Stimulated activated CD4-positive, alpha-beta T cell treated with anti-CD3 and anti-CD28 coated beads, Interleukin-15, amount 100 ng/mL, for 48 hours (primary cell): Measurements from ENCODE around the gene TMEM45A.
"Not testable (repeated sequence)": the region's sequence is repeated elsewhere in the genome, so short reads cannot be mapped to it uniquely, and the experiment has no call there.

Experiments
- DNase-seq, 2 donors: peaks; one replicate each; pipeline ENCODE4 v3.0.0-alpha.2; 2020; ENCODE audit warnings: low read depth in 2 of 2

Gene TMEM45A

DNA sequence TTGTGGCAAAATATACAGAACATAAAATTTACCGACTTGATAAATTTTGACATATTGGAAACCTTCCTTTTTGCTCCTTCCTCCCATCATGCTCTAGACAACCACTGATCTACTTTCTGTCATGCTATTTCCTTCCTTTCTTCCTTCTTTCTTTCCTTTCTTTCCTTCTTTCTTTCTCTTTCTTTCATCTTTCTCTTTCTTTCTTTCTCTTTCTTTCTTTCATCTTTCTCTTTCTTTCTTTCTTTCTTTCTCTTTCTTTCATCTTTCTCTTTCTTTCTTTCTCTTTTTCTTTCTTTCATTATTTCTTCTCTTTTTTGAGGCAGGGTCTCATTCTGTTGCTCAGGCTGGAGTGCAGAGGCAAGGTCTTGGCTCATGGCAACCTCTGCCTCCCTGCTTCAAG lies 8.9 kb upstream of the TMEM45A start:
- DNase-seq: no peak

DNA sequence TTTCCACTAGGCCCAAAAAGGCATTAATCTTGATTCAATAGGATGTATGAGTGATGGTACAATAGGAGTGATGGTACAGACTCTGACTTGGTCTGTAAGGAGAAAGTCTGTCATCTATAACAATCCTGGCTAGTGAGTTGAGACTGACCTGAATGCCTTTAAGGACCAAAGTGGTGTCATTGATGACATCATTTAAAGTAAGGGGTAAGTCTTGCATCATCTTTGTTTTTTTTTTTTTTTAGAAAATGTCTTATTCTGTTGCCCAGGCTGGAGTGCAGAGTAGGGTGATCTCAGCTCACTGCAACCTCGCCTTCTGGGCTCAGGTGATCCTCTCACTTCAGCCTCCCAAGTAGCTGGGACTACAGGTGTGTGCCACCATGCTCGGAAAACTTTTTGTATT lies 5.6 kb upstream of the TMEM45A start:
- no peak for DNase-seq

DNA sequence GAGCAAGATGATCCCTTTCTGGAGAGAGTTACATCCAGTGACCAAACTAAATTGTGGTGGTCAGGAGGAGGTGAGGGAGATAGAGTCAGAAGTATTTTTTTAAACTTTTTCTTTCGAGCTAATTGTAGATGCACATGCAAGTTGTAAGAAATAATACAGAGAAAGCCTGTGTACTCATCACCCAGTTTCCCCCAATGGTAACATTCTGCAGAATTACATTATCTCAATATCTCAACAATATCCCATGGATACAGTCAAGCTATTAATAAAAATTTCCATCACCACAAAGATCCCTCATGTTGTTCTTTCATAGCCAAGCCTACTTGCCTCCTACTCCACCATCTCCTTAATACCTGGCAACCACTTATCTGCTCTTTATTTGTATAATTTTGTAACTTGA lies 3.3 kb upstream of the TMEM45A start:
- no peak for DNase-seq

DNA sequence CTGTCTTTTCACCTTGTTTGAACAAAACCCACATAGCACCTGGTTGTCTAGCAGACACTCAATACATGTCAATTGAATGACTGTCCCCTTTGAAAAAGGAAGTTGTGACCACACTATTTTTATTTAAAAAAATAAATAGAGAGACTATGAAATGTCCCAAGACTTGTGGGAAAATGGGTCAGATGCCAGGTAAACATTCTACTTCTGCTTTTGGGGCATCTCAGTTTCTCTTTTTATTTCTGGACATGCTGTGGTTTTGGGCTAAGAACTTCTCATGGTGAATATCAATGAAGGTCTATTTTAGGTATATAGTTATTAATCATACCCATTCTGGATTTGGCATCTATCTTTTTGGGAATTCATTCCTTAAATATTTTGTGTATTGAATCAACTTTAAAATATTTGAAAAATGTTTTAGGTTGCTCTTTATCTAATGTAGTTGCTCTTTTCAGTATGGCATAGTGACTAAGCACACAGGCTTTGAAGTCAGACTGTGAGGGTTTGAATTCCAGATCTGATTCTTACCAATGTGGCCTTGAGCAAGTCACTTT lies 4.4 kb downstream of the TMEM45A start:
- DNase-seq: no peak

DNA sequence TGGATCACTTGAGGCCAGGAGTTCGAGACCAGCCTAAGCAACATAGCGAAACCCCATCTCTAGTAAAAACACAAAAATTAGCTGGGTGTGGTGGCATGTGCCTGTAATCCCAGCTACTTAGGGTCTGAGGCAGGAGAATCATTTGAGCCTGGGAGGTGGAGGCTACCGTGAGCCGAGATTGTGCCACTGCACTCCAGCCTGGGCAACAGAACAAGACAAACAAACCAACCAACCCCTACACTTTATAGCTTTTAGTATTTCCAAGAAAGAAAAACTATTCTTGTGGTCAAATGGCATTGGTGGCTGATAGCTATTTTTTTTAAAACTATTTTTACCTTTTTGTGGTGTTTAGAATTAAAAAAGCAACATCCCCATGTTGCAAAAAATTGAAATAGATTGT lies 7.2 kb downstream of the TMEM45A start:
- no peak for DNase-seq

DNA sequence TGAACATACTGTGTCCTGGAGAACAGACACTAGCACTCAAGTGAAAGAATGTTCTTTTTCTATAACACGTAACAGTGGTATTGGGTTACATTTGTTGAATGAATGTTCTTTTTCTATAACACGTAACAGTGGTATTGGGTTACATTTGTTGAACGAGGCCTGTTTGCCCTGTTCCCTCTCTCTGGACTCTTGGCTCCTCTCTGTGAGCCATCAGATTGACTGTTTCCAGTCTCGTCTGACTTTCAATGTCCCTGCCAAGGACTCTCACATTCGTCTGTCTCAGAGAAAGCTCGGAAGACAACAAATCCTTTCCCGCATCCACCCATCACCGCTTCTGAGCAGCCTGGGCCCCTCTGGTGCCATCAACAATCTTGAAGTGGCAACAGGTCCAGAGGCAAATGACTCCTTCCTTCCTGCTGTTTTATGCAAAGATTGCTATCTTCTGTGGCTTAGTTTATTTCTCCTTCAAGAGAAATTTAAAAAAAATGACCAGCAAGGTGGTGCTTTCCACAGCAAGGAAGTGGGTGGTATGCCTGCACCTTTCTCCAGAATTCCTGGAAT lies 8.0 kb downstream of the TMEM45A start:
- DNase-seq: no peak

DNA sequence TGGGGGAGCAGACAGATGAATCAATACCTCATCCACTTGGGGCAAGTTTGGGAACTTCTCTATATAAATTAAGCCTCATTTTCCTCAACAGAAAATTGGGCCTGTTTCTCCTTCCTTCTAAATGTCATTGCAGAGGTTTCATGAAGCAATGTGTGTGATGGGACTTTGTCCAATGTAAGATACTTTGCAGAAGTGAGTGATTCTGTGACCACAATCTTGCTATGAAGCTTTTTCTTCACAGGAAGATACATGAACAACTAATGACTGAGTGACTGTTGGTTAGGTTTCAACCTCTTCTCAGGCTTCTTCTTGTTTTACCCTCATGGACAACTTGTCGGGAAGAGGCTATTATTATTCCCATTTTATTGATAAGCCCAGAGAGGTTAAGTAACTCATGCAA lies 11.0 kb downstream of the TMEM45A start:
- no peak for DNase-seq

DNA sequence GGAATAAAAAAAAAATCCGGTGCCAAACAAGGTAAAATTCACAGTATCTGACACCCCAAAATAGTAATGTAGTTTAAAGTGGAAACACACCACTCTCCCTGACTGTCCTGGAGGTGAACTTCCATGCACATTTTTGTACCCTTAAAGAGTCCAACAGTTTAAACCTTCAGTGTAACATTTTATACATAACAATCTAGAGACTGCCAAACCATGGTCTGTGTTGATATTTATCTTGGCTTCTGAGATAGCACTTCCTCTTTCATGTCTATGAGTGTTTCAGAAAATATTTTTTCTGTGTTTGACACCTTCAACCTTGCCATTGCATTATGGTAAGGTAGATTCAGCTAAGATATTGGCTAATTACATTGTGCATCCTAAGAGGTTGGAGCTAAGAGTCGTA lies 13.9 kb downstream of the TMEM45A start:
- no peak for DNase-seq

DNA sequence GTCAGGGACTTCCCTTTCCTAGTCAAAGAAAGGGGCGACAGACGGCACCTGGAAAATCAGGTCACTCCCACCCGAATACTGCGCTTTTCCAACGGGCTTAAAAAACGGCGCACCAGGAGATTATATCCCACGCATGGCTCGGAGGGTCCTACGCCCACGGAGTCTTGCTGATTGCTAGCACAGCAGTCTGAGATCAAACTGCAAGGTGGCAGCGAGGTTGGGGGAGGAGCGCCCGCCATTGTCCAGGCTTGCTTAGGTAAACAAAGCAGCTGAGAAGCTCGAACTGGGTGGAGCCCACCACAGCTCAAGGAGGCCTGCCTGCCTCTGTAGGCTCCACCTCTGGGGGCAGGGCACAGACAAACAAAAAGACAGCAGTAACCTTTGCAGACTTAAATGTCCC lies 17.4 kb downstream of the TMEM45A start:
- not testable (repeated sequence) for DNase-seq

DNA sequence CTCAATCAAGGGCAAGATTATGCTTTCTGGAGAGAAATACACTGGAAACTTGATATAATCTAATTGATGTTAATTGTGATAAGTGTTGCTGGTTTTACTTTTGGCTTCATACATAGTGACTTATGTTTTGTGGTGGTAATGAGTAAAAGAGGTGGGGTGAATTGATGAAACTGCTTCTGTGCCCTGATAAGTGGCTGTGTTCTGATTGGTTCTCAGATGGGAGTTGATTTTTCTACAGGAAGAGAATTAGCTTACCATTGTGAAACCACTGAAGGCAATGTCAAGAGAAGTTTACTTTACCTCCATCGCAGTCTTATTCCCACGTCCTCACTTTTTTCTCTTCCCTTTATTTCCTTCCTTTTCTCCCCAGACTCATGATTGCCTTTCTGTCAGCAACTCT lies 23.8 kb downstream of the TMEM45A start:
- DNase-seq: no peak

DNA sequence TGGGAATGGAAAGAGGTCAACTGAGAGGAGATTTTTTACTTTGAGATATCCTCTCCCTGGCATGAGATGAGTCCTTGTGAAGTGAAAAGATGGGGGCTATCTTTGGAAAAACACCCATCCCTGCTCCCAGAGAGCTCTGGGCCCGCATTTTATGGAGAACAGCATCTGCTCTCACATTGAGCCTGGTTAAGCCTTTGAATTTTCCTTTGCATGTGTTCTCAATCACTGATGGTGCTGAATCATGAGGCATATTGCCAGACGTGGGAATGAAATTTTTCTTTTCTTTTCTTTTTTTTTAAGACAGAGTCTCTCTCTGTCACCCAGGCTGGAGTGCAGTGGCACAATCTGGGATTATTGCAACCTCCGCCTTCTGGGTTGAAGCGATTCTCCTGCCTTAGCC lies 24.4 kb downstream of the TMEM45A start:
- DNase-seq: no peak

DNA sequence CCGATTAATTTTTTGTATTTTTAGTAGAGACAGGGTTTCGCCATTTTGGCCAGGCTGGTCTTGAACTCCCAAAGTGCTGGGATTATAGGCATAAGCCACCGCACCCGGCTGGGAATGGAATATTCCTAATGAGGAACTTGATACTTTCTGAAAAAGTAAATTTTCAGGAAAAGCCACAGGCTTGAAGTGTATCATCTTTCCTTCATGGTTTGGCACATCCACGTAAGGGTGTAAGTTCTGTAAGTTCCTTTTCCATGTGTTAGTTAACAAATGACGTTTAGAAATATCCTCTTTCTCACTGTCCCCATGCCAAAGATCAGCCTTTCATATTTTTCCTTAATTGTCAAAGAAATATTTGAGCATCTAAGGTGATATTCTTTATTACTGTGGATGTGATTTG lies 24.9 kb downstream of the TMEM45A start:
- no peak for DNase-seq

DNA sequence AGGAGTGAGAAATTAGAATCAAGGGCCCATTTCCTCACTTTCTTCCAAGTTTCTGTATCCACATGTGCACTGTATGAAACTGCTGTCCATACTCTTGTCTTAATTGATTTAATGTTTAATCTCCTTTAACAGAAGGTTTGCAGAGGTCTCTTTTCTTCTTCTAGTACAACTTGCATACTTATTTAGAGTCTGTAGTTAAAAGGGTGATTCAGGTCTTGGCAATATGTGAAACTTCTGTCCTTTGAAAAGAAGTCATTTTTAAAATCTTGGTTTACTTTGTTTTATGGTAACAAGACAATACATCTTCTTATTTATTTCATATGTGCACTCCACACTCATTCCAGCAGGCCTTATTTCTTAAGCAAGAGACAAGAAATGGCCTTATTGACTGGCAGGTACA lies 25.8 kb downstream of the TMEM45A start:
- DNase-seq: no peak

DNA sequence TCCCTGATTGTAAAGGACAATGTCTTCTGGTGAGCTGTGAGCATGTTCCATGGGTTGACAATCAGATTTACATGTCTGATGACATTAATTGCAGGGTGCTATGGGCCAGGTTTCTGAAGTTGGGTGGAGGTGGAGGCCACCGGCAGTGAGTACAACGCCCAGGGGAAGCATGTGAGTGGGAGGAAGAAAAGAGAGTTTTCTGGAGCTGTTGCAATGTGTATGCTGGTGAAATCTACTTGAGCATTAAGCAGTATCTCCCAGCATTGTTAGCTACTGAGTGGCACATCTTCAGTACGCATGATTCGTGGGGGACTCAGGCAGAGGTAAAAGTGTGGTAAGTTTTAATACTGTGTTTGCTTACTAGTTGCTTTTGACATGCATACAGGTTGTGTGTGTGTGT lies 26.6 kb downstream of the TMEM45A start:
- DNase-seq: no peak

DNA sequence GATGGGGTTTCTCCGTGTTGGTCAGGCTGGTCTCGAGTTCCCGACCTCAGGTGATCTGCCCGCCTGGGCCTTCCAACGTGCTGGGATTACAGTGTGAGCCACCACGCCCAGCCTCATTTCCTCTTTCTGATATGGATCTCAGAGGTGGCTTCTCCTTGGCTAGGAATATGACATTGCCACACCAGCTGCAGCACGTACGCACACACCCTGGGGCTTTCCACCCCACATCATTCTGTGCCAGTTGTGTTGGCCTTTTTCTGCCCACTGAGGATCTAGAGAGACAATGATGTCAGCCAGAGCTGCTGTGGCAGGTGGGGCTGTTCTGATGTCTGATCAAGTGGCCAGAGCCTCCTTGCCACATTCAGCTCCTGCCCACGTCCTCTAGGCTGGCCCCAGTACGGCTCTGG lies 29.0 kb downstream of the TMEM45A start:
- no peak for DNase-seq

DNA sequence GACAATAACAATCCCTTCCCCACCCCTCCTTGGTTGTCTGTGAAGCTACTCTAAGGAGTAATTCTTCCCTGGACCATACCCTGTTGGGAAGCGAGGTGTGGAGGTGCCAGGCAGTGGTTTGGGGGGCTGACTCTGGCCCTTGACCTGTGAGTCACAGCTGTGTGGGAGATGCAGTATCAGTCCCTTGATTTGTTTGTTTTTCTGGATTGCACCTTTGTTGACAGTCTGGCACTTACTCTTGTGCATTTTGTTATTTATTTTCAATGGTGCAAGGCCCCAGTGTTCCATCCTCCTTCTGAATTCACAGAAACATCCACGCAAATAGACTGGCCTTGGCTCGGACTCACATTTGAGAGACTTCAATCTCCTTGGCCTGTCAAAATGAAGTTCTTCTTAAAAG lies 29.7 kb downstream of the TMEM45A start:
- DNase-seq: no peak

DNA sequence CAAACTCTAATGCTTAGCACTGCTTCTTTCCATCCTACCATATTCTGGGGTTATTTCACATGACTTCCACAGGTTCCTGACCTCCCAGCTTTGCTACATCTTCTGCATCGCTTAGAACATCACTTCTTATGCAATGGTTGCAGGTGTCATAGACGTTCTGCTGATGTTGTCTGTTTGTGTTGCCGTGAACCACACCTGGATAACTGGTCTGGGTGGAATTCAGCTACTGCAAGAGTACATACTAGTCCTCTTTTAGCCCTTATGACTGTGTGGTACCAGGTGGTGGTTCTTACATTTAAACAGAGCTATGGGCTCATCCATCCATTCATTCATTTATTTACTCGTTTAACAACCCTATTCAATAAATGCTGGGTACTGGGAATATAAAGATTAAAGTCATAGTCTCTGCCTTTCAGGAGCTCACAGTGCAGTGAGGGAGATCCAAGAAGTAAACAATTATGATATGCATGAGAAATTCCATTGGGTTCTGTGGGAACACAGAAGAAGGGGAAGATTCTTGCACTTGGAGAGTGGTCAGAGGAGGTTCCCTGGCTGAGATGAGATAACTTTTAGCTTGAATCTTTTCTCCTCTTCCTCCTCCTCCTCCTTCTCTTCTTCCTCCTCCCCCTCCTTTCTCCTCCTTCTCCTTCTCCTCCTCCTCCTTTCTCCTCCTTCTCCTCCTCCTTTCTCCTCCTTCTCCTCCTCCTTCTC lies 30.8 kb downstream of the TMEM45A start:
- no peak for DNase-seq

DNA sequence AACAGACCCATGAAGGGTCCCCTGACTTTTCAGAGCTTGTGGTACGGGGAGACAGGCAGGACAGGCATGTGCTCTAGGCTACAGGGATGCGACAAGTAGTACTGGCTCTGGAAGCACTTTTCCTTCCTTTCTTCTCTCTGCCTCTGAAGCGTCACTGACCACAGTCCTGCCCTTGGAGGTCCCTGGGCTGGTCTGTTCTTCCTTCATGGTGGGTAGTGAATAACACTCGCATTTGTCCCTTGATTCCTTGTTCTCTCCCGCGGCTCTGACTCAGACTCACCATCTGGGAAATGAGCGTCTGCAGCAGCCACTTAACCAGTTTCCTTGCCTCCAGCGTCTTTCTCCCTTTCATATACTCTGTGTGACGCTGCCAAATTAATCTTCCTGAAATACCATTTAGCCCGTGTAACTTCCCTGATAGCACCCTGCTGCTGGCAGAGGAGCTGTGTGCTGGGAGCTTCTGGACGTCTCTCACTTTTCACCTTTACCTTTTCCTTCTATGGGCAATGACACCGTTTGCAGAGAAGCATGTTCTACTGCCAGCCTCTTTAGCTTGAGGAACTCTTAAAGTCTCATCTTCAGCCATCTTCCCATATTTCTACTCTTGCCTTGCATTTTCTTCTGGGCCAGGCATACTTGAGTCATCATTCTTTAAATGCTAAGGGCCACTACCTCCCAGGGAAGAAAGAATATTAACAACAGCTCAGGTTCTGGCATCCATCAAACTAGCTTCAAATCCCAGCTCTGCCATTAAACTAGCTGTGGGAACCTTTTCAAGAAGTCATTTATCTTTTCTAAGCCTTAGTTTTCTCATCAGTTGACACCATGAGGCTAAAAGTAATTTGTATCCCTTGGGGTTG lies 33.6 kb downstream of the TMEM45A start:
- no peak for DNase-seq

DNA sequence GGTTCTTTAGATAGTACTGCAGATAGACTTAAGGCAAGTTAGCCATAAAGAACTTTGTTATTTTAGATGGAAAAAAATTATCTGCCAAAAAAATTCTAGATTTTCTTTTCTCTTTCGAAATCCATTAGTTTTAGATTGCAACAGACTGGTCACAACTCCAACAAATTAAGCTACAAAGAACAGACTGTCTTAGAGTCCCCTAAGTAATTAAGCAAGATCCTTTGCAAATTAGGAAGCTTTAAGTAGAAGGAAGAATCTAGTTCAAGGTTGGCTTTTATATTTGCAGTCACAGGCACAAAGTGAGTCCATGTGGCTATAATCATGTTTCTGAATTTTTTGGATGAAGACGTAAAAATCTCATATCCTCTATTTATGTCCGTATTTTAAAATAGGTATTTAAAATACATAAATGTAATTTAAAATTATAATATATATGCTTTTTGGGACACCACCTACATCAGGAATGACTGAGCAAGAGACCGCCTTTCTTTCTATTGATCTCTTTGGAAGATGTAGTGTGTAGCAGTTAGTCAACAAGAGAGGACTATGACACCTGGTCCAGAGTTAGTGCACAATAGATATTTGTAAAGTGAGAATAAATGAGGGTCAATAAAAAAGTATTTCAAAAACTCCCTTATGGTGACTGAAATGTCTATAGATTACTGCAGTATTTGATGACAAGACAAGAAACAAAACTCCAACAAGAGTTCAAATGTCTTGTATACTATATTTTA lies 34.4 kb downstream of the TMEM45A start:
- DNase-seq: no peak

DNA sequence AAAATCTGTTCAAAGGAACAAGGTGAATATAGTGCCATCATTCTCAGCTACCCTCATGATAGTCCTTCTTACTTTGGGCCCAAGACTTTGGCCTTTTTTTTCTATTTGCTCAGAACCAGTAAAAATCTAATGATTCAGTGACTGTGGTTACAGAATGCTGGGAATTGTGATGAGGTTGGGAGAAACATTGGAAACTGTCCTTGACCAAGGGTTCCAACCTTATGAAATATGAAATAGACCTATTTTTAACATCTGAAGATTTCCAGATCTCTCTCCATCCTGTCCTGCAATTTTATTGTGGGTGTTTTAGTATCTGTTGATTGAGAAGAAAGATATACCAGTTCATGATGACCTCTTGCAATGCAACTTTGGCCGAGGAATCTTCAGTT lies 34.9 kb downstream of the TMEM45A start:
- no peak for DNase-seq

DNA sequence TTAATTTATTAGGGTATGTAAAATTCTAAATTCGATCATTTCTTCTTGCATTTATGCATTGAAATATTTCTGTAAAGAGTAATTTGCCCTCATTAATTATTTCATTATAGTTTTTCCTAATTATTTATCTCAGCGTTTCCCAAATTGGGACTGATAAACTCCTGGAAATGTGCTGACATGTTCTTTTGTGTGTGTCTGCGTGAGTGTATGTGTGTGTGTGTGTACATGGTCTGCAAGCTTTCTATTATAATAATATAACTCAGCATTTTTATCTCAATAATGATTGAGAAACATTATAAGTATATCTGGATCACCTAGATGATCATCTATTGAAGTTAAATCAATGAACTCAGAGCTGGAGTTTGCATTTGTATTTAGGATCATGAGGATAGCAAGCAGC lies 38.7 kb downstream of the TMEM45A start:
- no peak for DNase-seq

DNA sequence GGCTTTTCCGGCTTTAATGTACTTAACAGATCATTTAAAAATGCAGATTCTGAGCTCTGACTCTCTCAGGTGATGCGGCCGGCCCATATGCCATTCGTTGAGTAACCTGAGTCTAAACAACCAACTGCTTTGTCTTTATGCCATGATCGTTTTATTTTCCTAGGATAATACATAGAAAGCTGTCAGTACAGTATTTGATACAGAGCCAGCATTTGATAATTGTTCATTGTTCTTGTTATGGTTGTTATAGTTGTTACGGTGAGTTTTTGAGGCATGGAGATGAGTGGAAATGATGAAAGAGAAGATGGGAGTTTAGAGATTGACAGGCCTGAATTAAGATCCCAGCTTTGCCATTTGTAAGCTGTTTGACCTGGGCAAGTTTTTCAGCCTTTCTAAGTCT lies 40.0 kb downstream of the TMEM45A start:
- DNase-seq: no peak
